HEK293 (cell line): ENCODE results near the gene HTR1B.

Experiments
- CTCF ChIA-PET: fragments of 350-600 bp; formaldehyde crosslinking; extraction: SDS; loops from one replicate; lab custom pipeline; 2021; ENCODE audit warnings: antibody characterized with exemption; lab: Yijun Ruan, JAX
- POLR2A ChIA-PET: fragments of 300-600 bp; formaldehyde crosslinking; extraction: SDS; loops from one replicate; lab custom pipeline; 2020; ENCODE audit warnings: antibody characterized with exemption, inconsistent platforms; lab: Yijun Ruan, JAX
- H3K27ac ChIP-seq: fragments of 200-500 bp; sonication (Bioruptor generic); 2 replicates; pipeline ENCODE4 v1.5.1; 2014; ENCODE audit warnings: low read depth, low read length, control low read depth, inconsistent platforms; ENCODE audit errors: extremely low read depth
- H3K36me3 ChIP-seq, 2 experiments: fragments of 200-500 bp in 1 of 2; sonication (Bioruptor generic) in 1 of 2; 1 replicate in 1 of 2; 2 replicates in 1 of 2; pipeline ENCODE4 v1.5.1; 2014 to 2017; ENCODE audit warnings: inconsistent platforms in 2 of 2, low read length in 2 of 2; ENCODE audit not compliant: control insufficient read depth in 2 of 2, insufficient read depth in 1 of 2
- H3K4me1 ChIP-seq: fragments of 200-500 bp; sonication (Bioruptor generic); 2 replicates; pipeline ENCODE4 v1.5.1; 2014; ENCODE audit warnings: mild to moderate bottlenecking, low read length, inconsistent platforms; ENCODE audit not compliant: control insufficient read depth, insufficient read depth
- H3K4me3 ChIP-seq: 2 replicates; pipeline ENCODE4 v1.5.1; 2011; ENCODE audit warnings: low read depth, mild to moderate bottlenecking, control low read depth, low read length, moderate library complexity
- H3K9me3 ChIP-seq: fragments of 200-500 bp; sonication (Bioruptor generic); 2 replicates; pipeline ENCODE4 v1.5.1; 2014; ENCODE audit warnings: low read depth, low read length, inconsistent platforms; ENCODE audit not compliant: control insufficient read depth, insufficient read depth
- BCL11A ChIP-seq: fragments of 450-650 bp; formaldehyde crosslinking; IDR thresholded peaks from 2 replicates; pipeline ENCODE4 v1.5.1; 2016; ENCODE audit warnings: low read depth, missing biosample characterization, missing genetic modification characterization
- GLI2 ChIP-seq: fragments of 450-650 bp; formaldehyde crosslinking; IDR thresholded peaks from 2 replicates; pipeline ENCODE4; 2017; ENCODE audit warnings: missing biosample characterization, missing genetic modification characterization, low read depth, borderline replicate concordance
- KLF9 ChIP-seq: fragments of 450-650 bp; formaldehyde crosslinking; IDR thresholded peaks from 2 replicates; pipeline ENCODE4 v1.5.1; 2016; ENCODE audit warnings: missing biosample characterization, missing genetic modification characterization, low read depth
- OVOL3 ChIP-seq: fragments of 450-650 bp; formaldehyde crosslinking; IDR thresholded peaks from 2 replicates; pipeline ENCODE4 v1.5.1; 2016; ENCODE audit warnings: missing biosample characterization, missing genetic modification characterization
- PRDM1 ChIP-seq: fragments of 450-650 bp; formaldehyde crosslinking; IDR thresholded peaks from 2 replicates; pipeline ENCODE4; 2016; ENCODE audit warnings: missing biosample characterization, missing genetic modification characterization
- ZBTB20 ChIP-seq: fragments of 450-650 bp; formaldehyde crosslinking; IDR thresholded peaks from 2 replicates; pipeline ENCODE4 v1.5.1; 2016; ENCODE audit warnings: missing biosample characterization, missing genetic modification characterization
- ZEB2 ChIP-seq: fragments of 450-650 bp; formaldehyde crosslinking; IDR thresholded peaks from 2 replicates; pipeline ENCODE4 v1.5.1; 2016; ENCODE audit warnings: missing biosample characterization, missing genetic modification characterization
- ZFP69B ChIP-seq: fragments of 450-650 bp; formaldehyde crosslinking; IDR thresholded peaks from 2 replicates; pipeline ENCODE4 v1.5.1; 2016; ENCODE audit warnings: missing biosample characterization, missing genetic modification characterization
- ZNF214 ChIP-seq: fragments of 450-650 bp; formaldehyde crosslinking; IDR thresholded peaks from 2 replicates; pipeline ENCODE4 v1.5.1; 2017; ENCODE audit warnings: missing biosample characterization, mild to moderate bottlenecking, missing genetic modification characterization, borderline replicate concordance
- ZNF23 ChIP-seq: fragments of 450-650 bp; formaldehyde crosslinking; IDR thresholded peaks from 2 replicates; pipeline ENCODE4 v1.5.1; 2016; ENCODE audit warnings: missing biosample characterization, missing genetic modification characterization, borderline replicate concordance
- ZNF292 ChIP-seq: fragments of 450-650 bp; formaldehyde crosslinking; IDR thresholded peaks from 2 replicates; pipeline ENCODE4 v1.5.1; 2016; ENCODE audit warnings: low read depth, missing biosample characterization, missing genetic modification characterization, borderline replicate concordance
- ZNF302 ChIP-seq: fragments of 450-650 bp; formaldehyde crosslinking; IDR thresholded peaks from 2 replicates; pipeline ENCODE4 v1.5.1; 2016; ENCODE audit warnings: missing biosample characterization, missing genetic modification characterization, low read depth
- ZNF311 ChIP-seq: fragments of 450-650 bp; formaldehyde crosslinking; IDR thresholded peaks from 2 replicates; pipeline ENCODE4 v1.5.1; 2017; ENCODE audit warnings: missing biosample characterization, missing genetic modification characterization, borderline replicate concordance
- ZNF324 ChIP-seq: fragments of 450-650 bp; formaldehyde crosslinking; IDR thresholded peaks from 2 replicates; pipeline ENCODE4 v1.5.1; 2016; ENCODE audit warnings: missing biosample characterization, missing genetic modification characterization
- ZNF391 ChIP-seq: fragments of 450-650 bp; formaldehyde crosslinking; IDR thresholded peaks from 2 replicates; pipeline ENCODE4 v1.5.1; 2016; ENCODE audit warnings: low read depth, missing biosample characterization, missing genetic modification characterization, borderline replicate concordance
- ZNF560 ChIP-seq: fragments of 450-650 bp; formaldehyde crosslinking; IDR thresholded peaks from 2 replicates; pipeline ENCODE4 v1.5.1; 2017; ENCODE audit warnings: missing biosample characterization, missing genetic modification characterization, borderline replicate concordance
- ZNF571 ChIP-seq: fragments of 450-650 bp; formaldehyde crosslinking; IDR thresholded peaks from 2 replicates; pipeline ENCODE4 v1.5.0; 2017; ENCODE audit warnings: missing biosample characterization, missing genetic modification characterization
- ZSCAN16 ChIP-seq: fragments of 450-650 bp; formaldehyde crosslinking; IDR thresholded peaks from 2 replicates; pipeline ENCODE4 v1.5.1; 2016; ENCODE audit warnings: missing biosample characterization, missing genetic modification characterization
- TF ChIP-seq, protein P1 (sequence below): fragments of 450-650 bp; formaldehyde crosslinking; IDR thresholded peaks from 2 replicates; pipeline ENCODE4 v1.5.1; 2016; ENCODE audit warnings: missing biosample characterization, missing genetic modification characterization
- TF ChIP-seq, protein P2 (sequence below): fragments of 450-650 bp; formaldehyde crosslinking; IDR thresholded peaks from 2 replicates; pipeline ENCODE4 v1.5.1; 2016; ENCODE audit warnings: missing biosample characterization, missing genetic modification characterization
- TF ChIP-seq, protein P3 (sequence below): IDR thresholded peaks from 2 replicates; pipeline ENCODE4 v1.6.1; 2011; ENCODE audit warnings: mild to moderate bottlenecking, low read depth, low read length, borderline replicate concordance
- TF ChIP-seq, protein P4 (sequence below): fragments of 450-650 bp; formaldehyde crosslinking; IDR thresholded peaks from 2 replicates; pipeline ENCODE4 v1.5.1; 2016; ENCODE audit warnings: missing biosample characterization, missing genetic modification characterization
- TF ChIP-seq, protein P5 (sequence below): fragments of 450-650 bp; formaldehyde crosslinking; conservative IDR thresholded peaks from 2 replicates; pipeline ENCODE4 v1.5.1; 2016; ENCODE audit warnings: low read depth, missing biosample characterization, missing genetic modification characterization

The HTR1B gene

DNA sequence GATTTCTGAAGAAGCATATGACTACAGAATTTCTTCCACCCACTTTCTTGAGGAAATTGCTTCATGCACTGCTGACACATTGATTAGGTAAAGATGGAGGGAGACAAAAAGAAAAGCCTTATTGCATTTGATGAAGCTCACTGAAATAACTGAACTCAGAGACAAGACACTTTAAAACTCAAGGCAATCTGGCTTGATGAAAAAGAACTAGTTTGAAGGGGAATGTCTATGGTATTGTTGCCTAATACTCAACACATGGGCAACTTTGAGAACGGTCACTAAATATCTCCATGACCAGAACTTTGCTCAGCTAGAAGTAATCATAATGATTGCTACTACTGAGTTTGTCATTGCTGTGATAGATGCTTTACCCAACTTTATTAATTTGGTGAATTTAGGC, 38.1 kb downstream of the HTR1B start:
- no peak overlapping the region for H3K27ac ChIP-seq
- no peaks in the 10 kb centered on the region for H3K4me1 ChIP-seq
- ChIA-PET POLR2A (no interaction called here), CTCF (no interaction called here)
- no peak overlapping the region for H3K4me3 ChIP-seq
- TF ChIP-seq, protein P1, sequence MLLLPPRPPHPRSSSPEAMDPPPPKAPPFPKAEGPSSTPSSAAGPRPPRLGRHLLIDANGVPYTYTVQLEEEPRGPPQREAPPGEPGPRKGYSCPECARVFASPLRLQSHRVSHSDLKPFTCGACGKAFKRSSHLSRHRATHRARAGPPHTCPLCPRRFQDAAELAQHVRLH (tag by site-specific recombination): no peak
- TF ChIP-seq ZNF302 (no peak), ZSCAN16 (tag by site-specific recombination) (no peak), ZBTB20 (tag by site-specific recombination) (no peak), ZNF571 (no peak), ZEB2 (tag by site-specific recombination) (no peak), BCL11A (tag by site-specific recombination) (no peak), ZNF23 (tag by site-specific recombination) (no peak), GLI2 (tag by site-specific recombination) (no peak), OVOL3 (tag by site-specific recombination) (no peak), ZNF391 (tag by site-specific recombination) (no peak), ZFP69B (no peak), PRDM1 (tag by site-specific recombination) (no peak), ZNF292 (tag by site-specific recombination) (no peak)
- TF ChIP-seq, protein P2, sequence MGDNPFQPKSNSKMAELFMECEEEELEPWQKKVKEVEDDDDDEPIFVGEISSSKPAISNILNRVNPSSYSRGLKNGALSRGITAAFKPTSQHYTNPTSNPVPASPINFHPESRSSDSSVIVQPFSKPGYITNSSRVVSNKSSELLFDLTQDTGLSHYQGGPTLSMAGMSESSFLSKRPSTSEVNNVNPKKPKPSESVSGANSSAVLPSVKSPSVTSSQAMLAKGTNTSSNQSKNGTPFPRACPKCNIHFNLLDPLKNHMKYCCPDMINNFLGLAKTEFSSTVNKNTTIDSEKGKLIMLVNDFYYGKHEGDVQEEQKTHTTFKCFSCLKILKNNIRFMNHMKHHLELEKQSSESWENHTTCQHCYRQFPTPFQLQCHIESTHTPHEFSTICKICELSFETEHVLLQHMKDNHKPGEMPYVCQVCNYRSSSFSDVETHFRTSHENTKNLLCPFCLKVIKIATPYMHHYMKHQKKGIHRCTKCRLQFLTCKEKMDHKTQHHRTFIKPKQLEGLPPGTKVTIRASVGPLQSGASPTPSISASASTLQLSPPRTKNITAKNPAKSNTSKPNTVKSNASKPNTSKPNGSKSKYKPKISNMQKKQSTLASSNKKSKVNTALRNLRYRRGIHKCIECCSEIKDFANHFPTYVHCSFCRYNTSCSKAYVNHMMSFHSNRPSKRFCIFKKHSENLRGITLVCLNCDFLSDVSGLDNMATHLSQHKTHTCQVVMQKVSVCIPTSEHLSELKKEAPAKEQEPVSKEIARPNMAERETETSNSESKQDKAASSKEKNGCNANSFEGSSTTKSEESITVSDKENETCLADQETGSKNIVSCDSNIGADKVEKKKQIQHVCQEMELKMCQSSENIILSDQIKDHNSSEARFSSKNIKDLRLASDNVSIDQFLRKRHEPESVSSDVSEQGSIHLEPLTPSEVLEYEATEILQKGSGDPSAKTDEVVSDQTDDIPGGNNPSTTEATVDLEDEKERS (tag by site-specific recombination): no peak
- H3K36me3 ChIP-seq: no peaks in the 10 kb centered on the region
- no peaks in the 10 kb centered on the region for H3K9me3 ChIP-seq

DNA sequence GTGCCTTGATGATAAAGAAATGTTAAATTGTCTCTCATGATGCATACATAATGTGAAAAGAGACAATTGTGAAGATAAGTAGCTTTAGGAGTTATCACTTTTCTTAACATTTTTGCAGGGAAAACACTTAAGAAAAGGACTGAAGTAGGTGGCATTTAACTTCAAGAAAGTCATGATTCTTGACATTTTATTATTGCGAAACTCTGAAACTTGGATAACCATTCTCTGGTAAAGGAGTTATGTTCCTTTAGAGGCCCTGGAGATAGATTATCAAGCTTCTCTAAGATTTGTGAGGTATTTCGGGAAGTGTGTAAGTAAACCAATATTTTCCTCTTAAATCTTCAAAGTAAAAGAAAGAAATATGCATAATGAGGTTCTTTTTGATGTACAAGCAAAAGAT, 38.5 kb downstream of the HTR1B start:
- ChIA-PET CTCF (interaction anchor here (1.1 kb wide), 1 partner anchor 33 kb away, joined by 3 read pairs; no protein-coding TSS in a partner anchor), POLR2A (no interaction called here)
- Histone ChIP-seq H3K9me3 (no peaks in the 10 kb centered on the region), H3K36me3 (no peaks in the 10 kb centered on the region), H3K27ac (no peak overlapping the region), H3K4me1 (no peaks in the 10 kb centered on the region), H3K4me3 (no peak overlapping the region)
- TF ChIP-seq, protein P3, sequence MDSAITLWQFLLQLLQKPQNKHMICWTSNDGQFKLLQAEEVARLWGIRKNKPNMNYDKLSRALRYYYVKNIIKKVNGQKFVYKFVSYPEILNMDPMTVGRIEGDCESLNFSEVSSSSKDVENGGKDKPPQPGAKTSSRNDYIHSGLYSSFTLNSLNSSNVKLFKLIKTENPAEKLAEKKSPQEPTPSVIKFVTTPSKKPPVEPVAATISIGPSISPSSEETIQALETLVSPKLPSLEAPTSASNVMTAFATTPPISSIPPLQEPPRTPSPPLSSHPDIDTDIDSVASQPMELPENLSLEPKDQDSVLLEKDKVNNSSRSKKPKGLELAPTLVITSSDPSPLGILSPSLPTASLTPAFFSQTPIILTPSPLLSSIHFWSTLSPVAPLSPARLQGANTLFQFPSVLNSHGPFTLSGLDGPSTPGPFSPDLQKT: no peak
- TF ChIP-seq KLF9 (tag by site-specific recombination): no peak
- TF ChIP-seq, protein P4, sequence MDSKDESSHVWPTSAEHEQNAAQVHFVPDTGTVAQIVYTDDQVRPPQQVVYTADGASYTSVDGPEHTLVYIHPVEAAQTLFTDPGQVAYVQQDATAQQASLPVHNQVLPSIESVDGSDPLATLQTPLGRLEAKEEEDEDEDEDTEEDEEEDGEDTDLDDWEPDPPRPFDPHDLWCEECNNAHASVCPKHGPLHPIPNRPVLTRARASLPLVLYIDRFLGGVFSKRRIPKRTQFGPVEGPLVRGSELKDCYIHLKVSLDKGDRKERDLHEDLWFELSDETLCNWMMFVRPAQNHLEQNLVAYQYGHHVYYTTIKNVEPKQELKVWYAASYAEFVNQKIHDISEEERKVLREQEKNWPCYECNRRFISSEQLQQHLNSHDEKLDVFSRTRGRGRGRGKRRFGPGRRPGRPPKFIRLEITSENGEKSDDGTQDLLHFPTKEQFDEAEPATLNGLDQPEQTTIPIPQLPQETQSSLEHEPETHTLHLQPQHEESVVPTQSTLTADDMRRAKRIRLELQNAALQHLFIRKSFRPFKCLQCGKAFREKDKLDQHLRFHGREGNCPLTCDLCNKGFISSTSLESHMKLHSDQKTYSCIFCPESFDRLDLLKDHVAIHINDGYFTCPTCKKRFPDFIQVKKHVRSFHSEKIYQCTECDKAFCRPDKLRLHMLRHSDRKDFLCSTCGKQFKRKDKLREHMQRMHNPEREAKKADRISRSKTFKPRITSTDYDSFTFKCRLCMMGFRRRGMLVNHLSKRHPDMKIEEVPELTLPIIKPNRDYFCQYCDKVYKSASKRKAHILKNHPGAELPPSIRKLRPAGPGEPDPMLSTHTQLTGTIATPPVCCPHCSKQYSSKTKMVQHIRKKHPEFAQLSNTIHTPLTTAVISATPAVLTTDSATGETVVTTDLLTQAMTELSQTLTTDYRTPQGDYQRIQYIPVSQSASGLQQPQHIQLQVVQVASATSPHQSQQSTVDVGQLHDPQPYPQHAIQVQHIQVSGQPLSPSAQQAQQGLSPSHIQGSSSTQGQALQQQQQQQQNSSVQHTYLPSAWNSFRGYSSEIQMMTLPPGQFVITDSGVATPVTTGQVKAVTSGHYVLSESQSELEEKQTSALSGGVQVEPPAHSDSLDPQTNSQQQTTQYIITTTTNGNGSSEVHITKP (tag by site-specific recombination): no peak
- no peak for TF ChIP-seq ZNF292 (tag by site-specific recombination)
- TF ChIP-seq, protein P5, sequence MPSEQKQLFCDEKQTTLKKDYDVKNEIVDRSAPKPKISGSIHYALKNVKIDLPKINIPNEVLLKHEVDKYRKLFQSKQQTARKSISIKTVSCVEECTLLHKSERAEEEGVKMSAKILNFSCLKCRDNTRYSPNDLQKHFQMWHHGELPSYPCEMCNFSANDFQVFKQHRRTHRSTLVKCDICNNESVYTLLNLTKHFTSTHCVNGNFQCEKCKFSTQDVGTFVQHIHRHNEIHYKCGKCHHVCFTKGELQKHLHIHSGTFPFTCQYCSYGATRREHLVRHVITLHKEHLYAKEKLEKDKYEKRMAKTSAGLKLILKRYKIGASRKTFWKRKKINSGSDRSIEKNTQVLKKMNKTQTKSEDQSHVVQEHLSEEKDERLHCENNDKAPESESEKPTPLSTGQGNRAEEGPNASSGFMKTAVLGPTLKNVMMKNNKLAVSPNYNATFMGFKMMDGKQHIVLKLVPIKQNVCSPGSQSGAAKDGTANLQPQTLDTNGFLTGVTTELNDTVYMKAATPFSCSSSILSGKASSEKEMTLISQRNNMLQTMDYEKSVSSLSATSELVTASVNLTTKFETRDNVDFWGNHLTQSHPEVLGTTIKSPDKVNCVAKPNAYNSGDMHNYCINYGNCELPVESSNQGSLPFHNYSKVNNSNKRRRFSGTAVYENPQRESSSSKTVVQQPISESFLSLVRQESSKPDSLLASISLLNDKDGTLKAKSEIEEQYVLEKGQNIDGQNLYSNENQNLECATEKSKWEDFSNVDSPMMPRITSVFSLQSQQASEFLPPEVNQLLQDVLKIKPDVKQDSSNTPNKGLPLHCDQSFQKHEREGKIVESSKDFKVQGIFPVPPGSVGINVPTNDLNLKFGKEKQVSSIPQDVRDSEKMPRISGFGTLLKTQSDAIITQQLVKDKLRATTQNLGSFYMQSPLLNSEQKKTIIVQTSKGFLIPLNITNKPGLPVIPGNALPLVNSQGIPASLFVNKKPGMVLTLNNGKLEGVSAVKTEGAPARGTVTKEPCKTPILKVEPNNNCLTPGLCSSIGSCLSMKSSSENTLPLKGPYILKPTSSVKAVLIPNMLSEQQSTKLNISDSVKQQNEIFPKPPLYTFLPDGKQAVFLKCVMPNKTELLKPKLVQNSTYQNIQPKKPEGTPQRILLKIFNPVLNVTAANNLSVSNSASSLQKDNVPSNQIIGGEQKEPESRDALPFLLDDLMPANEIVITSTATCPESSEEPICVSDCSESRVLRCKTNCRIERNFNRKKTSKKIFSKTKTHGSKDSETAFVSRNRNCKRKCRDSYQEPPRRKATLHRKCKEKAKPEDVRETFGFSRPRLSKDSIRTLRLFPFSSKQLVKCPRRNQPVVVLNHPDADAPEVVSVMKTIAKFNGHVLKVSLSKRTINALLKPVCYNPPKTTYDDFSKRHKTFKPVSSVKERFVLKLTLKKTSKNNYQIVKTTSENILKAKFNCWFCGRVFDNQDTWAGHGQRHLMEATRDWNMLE (tag by site-specific recombination): no peak
- TF ChIP-seq ZNF214 (tag by site-specific recombination): no peak
- TF ChIP-seq ZNF324 (tag by site-specific recombination): no peak
- TF ChIP-seq ZSCAN16 (tag by site-specific recombination): no peak
- no peak for TF ChIP-seq ZNF311
- no peak for TF ChIP-seq ZNF560
